ENCODE measurements around the gene CLEC16A. TPM values are rescaled to one million over a fixed set of nuclear protein-coding genes. Genes with fewer than 3 reads are reported as not detected.
"Not testable (repeated sequence)": the region's sequence is repeated elsewhere in the genome, so short reads cannot be mapped to it uniquely, and the experiment has no call there.

The CLEC16A gene
- total RNA-seq, 1 donor from 2014 or later = 35.9 TPM

DNA sequence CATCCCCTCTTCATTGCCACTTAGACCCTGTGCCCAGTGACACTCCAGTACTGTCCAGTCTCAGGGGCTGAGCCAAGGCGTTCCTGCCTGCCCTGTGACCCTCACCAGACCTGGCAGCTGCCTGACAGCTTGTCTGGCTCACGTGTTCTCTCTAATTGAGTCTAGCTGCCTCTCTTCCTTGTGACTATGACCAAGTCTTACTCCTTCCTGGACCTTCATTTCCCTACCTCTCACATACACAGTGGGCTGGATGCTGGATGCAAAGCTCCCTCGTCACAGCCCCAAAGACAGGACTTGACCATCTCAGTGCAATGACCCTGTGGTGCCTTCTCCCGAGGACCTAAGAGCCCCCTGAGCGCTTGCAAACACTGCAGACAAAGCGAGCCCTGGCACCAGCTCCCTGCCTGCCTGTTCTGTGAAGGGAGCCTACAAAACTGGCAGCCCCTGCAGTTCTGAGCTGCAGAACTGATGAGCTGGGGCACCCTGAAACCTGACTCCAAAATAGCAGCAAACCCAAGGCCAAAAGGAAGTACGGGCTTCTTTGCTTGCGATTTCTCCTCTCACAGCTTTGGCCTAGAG, 3.8 kb upstream of the CLEC16A start:
- peak; percentile 69 for DNase-seq
- intact Hi-C loops (cut with micrococcal nuclease) = loop anchor here (5.0 kb wide), 3 partner anchors 802 to 1142 kb away; partner anchors contain the start of genes GSPT1 and TXNDC11
- Mint-ChIP-seq H3K27me3 (no peaks in the 10 kb centered on the region), H3K9me3 (no peaks in the 10 kb centered on the region), H3K36me3 (ENCODE audit: low read depth) (peaks cover 37% of the 10 kb centered on the region), H3K4me3 (peak overlapping the region; percentile 96), H3K4me1 (peaks cover 71% of the 10 kb centered on the region), H3K27ac (peak overlapping the region; percentile 87)

DNA sequence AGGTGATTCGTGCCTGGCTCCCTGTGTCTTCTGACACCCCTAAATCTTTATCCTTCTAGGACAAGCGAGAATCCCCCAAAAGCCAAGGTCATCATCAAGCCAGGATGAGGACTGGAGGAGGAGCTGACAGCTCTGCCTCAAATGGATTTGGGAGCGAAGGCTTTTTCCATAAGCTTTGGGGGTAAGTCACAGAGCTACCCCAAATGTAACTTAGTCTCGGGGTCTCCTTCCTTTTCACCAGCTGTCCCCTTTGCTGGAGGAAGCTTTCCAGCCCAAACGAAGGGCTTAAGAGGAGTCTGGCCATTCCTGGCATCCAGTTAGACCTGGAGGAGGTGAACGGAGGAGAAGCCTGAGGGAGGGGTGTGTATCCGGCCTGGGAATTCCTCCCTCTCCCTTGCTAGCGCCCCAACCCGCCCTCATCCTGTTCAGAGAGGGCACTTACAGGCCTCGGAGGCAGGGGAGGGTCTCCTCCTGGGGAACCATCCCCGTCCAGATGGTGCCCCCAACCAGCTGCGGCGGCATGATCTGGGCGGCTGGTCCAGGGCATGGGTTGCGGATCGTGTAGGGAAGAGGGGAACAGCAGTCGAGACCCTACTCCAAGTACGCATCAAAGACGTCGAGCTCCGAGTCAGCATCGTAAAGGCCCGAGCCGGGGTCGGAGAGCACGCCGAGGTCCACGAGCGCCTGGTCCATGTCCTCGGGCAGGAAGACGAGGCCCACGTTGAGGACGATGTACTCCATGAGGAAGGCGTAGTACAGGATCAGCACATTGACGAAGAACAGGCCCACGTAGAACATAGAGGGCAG, 3.0 kb upstream of the CLEC16A start:
- Mint-ChIP-seq H3K27me3 (no peaks in the 10 kb centered on the region), H3K4me1 (peaks cover 73% of the 10 kb centered on the region), H3K27ac (peak overlapping the region; percentile 87), H3K9me3 (no peaks in the 10 kb centered on the region), H3K36me3 (ENCODE audit: low read depth) (peaks cover 32% of the 10 kb centered on the region), H3K4me3 (peak overlapping the region; percentile 96)
- intact Hi-C loops (cut with micrococcal nuclease) = loop anchor here (5.0 kb wide), 3 partner anchors 801 to 1141 kb away; partner anchors contain the start of genes GSPT1 and TXNDC11
- DNase-seq = peak; percentile 73

DNA sequence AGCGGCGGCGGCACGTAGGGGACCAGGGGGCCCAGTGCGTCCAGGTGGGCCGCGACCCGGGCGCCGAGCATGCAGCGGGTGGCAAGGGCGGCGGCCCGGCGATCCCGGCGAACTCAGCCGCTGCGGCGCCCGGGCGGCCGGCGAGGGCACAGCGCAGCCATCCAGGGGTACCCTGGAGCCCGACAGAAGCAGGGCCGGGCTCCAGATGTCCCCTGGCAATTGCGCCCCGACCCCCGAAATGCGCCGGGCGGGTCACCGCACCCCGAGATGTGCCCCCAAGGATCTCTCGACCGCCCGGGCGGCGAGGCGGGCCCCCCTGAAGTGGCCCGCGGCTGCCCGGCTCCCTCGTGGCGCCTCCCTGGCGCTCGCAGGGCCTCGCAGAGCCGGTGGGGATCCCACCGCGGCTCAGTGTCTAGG, 2.4 kb upstream of the CLEC16A start:
- Mint-ChIP-seq H3K36me3 (ENCODE audit: low read depth) (peaks cover 26% of the 10 kb centered on the region), H3K4me3 (peak overlapping the region; percentile 96), H3K4me1 (peaks cover 68% of the 10 kb centered on the region)
- H3K9me3 Mint-ChIP-seq, H3K27me3 Mint-ChIP-seq, DNase-seq, H3K27ac Mint-ChIP-seq: not testable (repeated sequence)
- intact Hi-C loops (cut with micrococcal nuclease) = loop anchor here (5.0 kb wide), 3 partner anchors 800 to 1140 kb away; partner anchors contain the start of genes GSPT1 and TXNDC11

DNA sequence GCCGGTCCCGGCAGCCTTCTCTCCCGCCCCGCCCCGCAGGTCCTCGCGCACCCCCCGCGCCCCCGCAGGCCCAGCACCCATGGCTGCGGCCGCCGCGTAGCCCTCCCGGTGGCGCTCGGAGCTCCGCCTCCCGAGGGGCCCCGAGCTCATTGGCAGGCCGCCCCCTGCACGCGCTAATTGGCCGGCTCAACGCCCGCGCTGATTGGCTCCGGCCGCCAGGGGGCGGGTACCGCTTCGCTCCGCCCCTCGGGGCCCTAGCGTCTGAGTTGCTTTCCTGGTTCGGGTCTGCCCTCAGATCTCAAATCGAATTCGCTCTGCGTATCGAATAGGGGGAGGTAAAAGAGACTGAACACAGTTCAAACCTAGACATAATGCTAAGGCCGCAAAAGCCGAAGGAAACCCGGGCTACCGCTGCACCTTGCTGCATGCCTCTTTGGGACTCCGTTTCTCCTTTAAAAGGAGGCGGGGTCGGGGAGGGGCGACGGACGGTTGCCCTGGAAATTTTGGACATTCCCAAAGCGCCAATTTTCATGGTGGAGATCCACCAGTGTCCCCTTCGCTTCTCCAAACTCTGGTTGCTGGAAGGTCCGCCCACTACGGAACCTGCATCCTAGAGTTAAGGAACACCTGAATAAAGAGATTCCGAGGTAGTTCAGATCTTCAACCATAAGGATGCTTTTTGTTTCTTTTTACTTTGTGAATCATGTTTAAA, 1.9 kb upstream of the CLEC16A start, which contains the start of gene DEXI:
TSS of gene DEXI (minus strand) at position 117 of the 712 bp plus-strand sequence. CDS start 463 bp downstream, outside the sequence.
- intact Hi-C loops (cut with micrococcal nuclease) = loop anchor here (5.0 kb wide), 3 partner anchors 800 to 1140 kb away; partner anchors contain the start of genes GSPT1 and TXNDC11

DNA sequence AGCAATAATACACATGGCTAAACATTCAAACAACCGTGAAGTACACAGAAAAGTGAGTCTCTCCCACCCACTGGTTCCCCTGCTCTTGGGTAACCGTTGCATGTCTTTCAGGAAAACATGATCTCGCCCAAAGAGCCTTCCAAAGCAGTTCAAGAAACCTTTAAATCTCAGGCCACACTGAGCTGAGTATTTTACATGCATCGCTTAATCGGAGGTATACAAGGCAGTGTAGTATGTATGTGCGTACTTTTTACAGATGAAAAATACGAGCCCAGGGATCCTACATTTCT, 1.4 kb upstream of the CLEC16A start:
- Mint-ChIP-seq H3K27me3 (no peaks in the 10 kb centered on the region), H3K4me1 (peaks cover 63% of the 10 kb centered on the region), H3K27ac (peak overlapping the region; percentile 25), H3K9me3 (no peaks in the 10 kb centered on the region), H3K4me3 (peak overlapping the region; percentile 96), H3K36me3 (ENCODE audit: low read depth) (peaks cover 24% of the 10 kb centered on the region)
- DNase-seq = no peak
- intact Hi-C loops (cut with micrococcal nuclease) = loop anchor here (5.0 kb wide), 3 partner anchors 799 to 1139 kb away; partner anchors contain the start of genes GSPT1 and TXNDC11

More for the DNA sequence above, 1.9 kb upstream of the CLEC16A start, which contains the start of gene DEXI:
- peak; percentile 99 for DNase-seq
- peak within 1 kb of the TSS; percentile 87 for H3K27ac Mint-ChIP-seq
- H3K4me3 Mint-ChIP-seq = peak within 1 kb of the TSS; percentile 96
- no peaks in the 10 kb centered on the region for H3K9me3 Mint-ChIP-seq
- peaks cover 26% of the 10 kb centered on the region for H3K36me3 Mint-ChIP-seq (ENCODE audit: low read depth)
- no peaks in the 10 kb centered on the region for H3K27me3 Mint-ChIP-seq
- peaks cover 67% of the 10 kb centered on the region for H3K4me1 Mint-ChIP-seq

DNA sequence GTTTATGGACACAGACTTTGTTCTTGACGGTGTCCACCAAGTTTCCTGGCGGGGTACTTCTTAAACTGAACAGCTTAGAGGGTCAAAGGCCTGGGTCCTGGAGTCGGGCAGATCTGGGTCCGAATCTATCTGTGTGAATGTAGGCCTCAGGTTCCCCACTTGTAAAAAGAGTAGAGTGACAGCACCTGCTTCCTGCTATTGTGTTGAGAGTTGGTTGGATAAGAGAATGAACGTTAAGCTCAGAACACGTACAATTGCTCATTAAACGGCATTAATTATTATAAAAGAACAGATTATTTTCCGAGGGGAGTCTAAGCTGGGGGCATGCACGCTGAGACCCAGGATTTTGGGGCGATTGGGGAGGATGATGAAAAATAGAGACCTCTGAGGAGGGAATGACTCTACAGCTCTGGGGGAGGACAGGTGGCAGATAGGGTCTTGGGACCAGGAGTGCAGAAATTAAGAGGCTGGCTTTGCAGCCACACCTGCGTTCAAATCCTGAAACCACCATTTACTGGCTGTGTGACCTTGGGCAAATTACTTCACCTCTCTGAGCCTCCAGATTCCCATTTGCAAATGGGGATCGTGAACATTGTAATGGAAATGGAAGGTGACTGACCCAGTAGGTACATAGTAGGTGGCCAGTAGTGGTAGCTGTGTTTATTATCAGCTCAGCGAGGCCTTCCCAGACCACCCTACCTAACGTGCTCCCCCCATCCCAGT, 862 bp downstream of the CLEC16A start:
- H3K36me3 Mint-ChIP-seq (ENCODE audit: low read depth) = peaks cover 7% of the 10 kb centered on the region
- peak overlapping the region; percentile 79 for H3K27ac Mint-ChIP-seq
- H3K4me3 Mint-ChIP-seq = peak overlapping the region; percentile 84
- H3K9me3 Mint-ChIP-seq = no peaks in the 10 kb centered on the region
- no peak for DNase-seq
- intact Hi-C loops (cut with micrococcal nuclease) = loop anchor here (2.0 kb wide), 1 partner anchor 202 kb away; the partner anchor contains the start of gene NUBP1
- no peaks in the 10 kb centered on the region for H3K27me3 Mint-ChIP-seq
- H3K4me1 Mint-ChIP-seq = peaks cover 54% of the 10 kb centered on the region

DNA sequence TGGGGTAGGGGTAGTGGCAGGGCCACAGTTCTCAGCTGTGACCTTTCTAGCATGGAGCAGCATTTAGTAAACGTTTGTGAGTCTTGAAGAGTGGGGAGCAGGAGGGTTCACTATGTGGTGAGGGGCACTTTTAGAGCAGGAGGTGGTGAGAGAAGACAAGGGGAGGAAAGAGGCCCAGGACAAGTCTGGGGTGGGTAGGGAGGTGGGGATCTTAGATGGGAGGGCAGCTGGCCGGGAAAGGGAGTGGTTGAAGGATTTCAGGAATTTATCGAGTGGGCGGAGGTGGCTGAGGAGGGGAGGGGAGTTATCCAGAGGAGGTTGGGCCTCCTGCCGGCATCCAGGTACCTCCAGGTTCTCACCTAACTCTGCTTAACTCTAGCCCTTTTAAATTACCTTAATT, 1.9 kb downstream of the CLEC16A start:
- Mint-ChIP-seq H3K27ac (no peak overlapping the region), H3K27me3 (no peaks in the 10 kb centered on the region), H3K4me1 (peaks cover 50% of the 10 kb centered on the region), H3K4me3 (peak overlapping the region; percentile 84), H3K36me3 (ENCODE audit: low read depth) (peaks cover 2% of the 10 kb centered on the region), H3K9me3 (no peaks in the 10 kb centered on the region)
- no peak for DNase-seq
- intact Hi-C loops (cut with micrococcal nuclease) = no loop called here

DNA sequence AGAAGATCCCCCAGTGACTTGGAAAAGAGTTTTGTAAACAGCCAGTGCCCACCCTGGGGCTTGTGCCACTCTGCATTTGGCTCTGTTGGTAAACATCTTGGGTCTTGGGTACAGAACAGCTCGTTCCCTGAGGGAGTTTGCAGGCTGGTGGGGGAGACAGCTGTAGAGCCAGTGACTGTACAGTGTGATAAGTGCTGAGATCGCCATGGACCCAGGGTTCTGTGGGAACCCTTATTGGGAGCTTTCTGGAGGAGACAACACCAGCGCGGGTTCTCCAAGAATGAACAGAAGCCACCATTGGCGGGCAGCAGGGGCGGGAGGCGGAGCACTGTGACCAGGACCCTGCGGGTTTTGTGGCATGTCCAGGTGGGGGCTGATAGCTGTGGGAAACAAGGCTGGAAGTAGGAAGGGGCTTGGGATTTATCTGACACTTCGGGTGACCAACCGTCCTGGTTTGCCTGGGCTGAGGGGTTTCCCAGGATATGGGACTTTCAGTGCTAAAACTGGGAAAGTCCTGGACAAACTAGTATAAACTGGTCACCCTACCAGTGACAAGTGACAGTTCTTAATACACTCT, 2.9 kb downstream of the CLEC16A start:
- DNase-seq = no peak
- intact Hi-C loops (cut with micrococcal nuclease) = no loop called here
- no peaks in the 10 kb centered on the region for H3K9me3 Mint-ChIP-seq
- no peak overlapping the region for H3K4me3 Mint-ChIP-seq
- H3K36me3 Mint-ChIP-seq (ENCODE audit: low read depth) = no peaks in the 10 kb centered on the region
- H3K27me3 Mint-ChIP-seq = no peaks in the 10 kb centered on the region
- peaks cover 51% of the 10 kb centered on the region for H3K4me1 Mint-ChIP-seq
- no peak overlapping the region for H3K27ac Mint-ChIP-seq

DNA sequence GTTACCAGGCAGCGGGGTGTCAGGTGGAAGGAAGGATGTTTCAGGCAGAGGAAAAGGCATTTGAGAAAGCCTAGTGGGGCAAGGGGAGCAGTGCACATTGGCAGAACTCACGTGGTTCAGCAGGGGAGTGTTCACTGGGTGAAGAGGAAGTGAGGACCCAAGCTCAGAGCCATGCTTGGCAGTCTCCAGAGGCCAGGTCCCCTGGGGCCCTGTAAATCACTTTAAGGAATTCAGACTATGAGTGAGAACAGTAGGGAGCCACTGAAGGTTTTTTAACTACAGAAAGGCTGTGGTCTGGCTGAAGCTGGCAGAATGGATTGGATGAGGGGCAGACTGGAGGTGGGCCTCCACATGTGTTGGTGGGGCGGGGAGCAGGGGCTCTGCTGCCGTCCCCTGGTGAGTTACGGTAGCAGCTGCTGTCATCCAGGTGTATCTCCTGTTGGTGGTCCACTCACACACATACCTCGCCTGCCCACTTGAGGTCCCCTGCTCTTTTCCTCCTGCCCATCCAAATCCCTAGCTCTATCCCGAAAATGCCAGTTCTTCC, 5.1 kb downstream of the CLEC16A start:
- Mint-ChIP-seq H3K4me1 (peaks cover 48% of the 10 kb centered on the region), H3K27ac (peak overlapping the region; percentile 64), H3K27me3 (no peaks in the 10 kb centered on the region), H3K36me3 (ENCODE audit: low read depth) (no peaks in the 10 kb centered on the region), H3K9me3 (no peaks in the 10 kb centered on the region), H3K4me3 (peak overlapping the region; percentile 43)
- intact Hi-C loops (cut with micrococcal nuclease) = no loop called here
- DNase-seq = peak; percentile 84

DNA sequence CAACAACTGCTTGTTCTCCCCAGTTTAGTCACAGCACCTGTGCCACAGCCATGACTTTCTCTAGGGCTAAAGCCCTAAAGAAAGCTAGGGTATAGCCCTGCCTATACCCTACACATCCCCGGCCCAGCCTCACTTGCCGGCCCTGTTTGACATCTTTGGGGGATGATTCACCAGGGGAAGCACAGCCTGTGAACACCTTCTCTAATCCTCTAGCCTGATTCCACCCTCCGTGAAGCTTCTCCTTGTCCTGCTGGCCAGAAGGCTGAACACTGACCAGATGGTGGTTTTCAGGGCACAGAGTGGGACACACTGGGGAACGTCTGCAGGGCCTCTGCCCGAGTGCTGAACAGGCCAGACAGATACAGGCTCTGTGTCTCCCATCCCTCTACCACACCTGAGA, 6.0 kb downstream of the CLEC16A start:
- intact Hi-C loops (cut with micrococcal nuclease) = no loop called here
- Mint-ChIP-seq H3K36me3 (ENCODE audit: low read depth) (peaks cover 1% of the 10 kb centered on the region), H3K27me3 (no peaks in the 10 kb centered on the region), H3K9me3 (no peaks in the 10 kb centered on the region), H3K4me1 (peaks cover 51% of the 10 kb centered on the region), H3K27ac (no peak overlapping the region), H3K4me3 (no peak overlapping the region)
- DNase-seq = no peak

DNA sequence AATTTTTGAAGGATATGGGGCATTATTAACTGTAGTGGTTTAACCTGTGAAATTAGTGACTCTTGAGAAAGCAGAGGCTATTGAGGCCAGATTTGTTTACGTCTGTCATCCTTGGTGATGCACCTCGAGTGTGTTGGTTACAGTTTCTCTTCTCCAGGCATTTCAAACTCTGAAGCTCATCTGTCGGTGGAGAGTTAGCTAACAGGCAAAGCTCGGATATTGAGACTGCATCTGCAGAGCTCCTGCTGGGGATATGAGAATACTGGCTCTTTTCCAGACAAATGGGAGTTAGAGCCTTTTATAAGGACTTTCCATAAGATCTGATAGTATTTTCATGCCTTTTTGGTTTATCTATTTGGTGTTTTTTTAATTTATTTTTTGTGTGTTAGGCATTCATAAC, 6.7 kb downstream of the CLEC16A start:
- H3K27me3 Mint-ChIP-seq = no peaks in the 10 kb centered on the region
- intact Hi-C loops (cut with micrococcal nuclease) = no loop called here
- no peak for DNase-seq
- H3K27ac Mint-ChIP-seq = no peak overlapping the region
- peaks cover 1% of the 10 kb centered on the region for H3K36me3 Mint-ChIP-seq (ENCODE audit: low read depth)
- H3K4me3 Mint-ChIP-seq = no peak overlapping the region
- H3K4me1 Mint-ChIP-seq = peaks cover 50% of the 10 kb centered on the region
- H3K9me3 Mint-ChIP-seq = no peaks in the 10 kb centered on the region

DNA sequence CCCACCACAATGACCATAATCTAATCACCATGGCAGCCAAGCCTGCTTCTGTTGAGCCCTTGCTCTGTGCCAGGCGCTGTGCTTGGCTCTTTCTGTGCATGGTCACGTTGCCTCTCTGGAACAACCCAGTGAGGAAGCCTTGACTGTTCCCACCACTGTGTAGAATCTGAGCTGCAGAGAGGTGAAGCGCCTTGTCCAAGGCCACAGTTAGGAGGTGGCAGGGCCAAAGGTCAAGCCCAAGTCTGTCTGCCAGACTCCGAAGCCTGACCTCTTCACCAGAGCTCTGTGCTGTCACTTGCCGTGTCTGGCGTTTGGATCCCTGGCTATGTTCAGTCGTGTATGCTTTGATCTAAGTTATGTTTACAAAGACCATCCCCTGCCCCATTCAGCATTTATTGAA, 10.5 kb downstream of the CLEC16A start:
- peaks cover 46% of the 10 kb centered on the region for H3K4me1 Mint-ChIP-seq
- intact Hi-C loops (cut with micrococcal nuclease) = loop anchor here (1.0 to 2.0 kb wide), 2 partner anchors 9 to 760 kb away; no protein-coding TSS in a partner anchor

More for the DNA sequence above, 10.5 kb downstream of the CLEC16A start:
- Mint-ChIP-seq H3K27me3 (no peaks in the 10 kb centered on the region), H3K36me3 (ENCODE audit: low read depth) (peaks cover 10% of the 10 kb centered on the region), H3K27ac (peak overlapping the region; percentile 32), H3K4me3 (peak overlapping the region; percentile 42), H3K9me3 (no peaks in the 10 kb centered on the region)
- DNase-seq = no peak
